GM04504 (cell line): Measurements from ENCODE around the gene ABCB6.

Source experiments
- DNase-seq: peaks from one replicate; pipeline ENCODE4 v3.0.0-alpha.2; 2012; ENCODE audit warnings: low read depth

Gene ABCB6

DNA sequence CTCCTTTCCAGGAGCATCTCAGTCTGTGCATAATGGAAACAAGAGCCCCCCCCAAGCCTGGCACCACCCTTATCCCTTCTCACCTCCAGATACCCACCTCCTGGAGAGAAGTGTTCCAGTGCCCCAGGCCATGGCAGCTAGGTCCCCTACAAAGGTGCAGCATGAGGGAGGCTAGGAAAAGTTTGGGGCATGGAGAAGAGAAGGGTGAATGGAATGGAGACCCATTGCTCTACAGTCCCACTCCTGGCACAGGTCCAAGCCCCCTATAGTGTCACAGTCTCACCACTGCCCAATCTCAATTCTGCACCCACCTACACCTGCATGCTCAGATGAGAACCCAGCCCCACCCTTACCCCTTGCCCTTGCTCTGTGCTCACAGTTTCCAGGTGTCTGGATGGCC lies 49.8 kb downstream of the ABCB6 start:
- no peak for DNase-seq

DNA sequence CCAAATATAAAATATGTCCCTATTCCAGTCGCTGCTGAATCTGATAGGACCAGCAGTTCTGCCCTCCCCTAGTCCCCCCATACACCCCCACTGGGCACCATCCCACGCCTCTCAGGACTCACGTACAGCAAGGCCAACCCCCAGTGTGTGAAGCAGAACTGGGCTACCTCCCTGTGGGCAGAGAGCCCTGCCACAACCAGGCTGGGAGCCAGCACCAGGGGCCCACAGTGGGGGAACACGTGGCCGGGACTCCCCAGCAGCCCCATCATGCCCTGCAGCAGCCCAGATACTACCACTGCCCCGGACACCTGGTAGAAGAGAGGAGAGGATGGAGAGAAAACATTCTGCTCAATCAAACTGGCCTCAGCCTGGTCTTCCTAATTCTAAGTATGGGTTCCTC lies 50.2 kb downstream of the ABCB6 start:
- no peak for DNase-seq

GRCh38 chr2:219167997-219168396 lies 50.8 kb downstream of the ABCB6 start:
- no peak for DNase-seq

- no peak for DNase-seq
Observed at GRCh38 chr2:219165058-219165911, 53.5 kb downstream of the ABCB6 start.

DNA sequence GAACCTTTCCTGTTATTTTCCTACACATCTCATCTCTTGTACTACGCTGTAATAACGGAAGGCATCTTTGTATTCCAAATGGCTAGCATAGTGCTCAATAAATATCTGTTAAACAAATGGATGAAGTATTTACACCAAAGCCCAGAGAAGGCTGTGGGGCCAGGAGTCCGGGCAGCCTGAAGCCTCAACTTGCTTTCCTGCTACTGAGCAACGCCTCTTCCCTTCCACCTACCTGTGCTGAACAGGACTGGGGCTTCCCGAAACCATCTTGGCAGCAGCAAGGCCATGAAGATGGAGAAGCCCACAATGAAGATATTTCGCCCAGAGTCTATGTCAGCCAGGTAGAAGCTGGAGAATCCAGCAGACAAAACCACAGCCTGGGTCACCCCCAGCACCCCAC lies 55.6 kb downstream of the ABCB6 start:
- DNase-seq: no peak

DNA sequence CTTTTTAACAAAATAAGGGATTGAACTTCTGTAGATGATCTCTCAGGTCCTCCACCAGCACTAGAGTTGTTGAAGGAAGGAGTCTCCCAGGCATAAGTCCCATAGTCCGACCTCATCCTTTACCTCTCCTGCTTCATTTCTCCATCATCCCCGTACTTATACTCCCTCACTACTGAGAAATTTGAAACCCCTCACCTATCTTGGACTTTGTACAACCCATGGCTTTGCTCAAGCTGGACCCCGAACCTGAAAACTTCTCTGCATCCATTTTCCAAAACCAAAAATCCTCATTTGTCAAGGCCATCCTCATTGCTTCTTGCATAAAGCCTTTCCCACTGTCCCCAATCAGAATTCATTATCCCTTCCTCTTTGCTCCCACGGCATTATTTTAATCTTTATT lies 57.7 kb downstream of the ABCB6 start:
- DNase-seq: no peak

DNA sequence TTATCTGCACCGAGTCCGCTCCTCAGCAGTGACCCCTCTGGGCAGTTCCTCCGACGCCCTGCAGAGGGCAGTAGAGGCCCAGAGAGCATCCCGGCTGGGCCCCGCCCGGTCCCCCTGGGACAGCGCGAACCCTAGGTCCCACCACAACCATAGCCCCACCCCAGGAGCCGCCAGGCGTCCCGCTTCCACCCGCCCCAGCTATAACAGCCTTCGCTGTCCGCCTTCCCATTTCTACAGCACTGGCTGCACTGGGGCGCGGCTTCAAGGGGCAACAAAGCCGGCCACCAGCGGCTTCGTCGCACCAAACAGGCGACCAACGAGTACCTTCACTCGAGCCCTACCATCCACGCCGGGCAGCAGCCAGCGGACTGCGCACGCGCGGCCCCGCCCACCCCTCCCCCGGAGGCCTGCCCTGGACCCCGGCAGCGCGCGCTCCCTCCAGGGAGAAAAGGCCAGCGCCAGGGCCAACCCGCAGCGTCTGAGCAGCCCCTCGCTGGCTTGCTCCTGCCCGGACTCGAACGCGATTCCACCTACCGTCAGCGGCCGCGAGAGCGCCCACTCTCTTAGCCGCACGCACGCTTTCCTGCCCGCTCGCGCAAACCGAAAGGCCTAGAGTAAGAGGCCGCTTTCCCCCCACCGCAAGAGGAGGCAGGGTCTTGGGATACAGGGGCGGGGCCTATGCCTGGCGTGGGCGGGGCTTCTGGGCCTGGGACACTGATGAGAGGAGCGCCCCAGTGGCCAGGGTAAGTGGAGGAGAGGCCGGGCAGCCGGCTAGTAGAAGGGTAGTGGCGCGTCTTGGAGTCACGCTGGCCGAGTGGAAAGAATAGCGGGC lies 58.4 kb downstream of the ABCB6 start, which contains the start of gene NHEJ1:
Gene NHEJ1 (minus strand): TSS at position 630 of the 832 bp plus-strand sequence. CDS start 2,453 bp downstream, outside the sequence.
- DNase-seq: peak; percentile 89
